HG02884 (cell line): Measurements from ENCODE around the gene OR2F1.

Source experiments
- ATAC-seq: cut with Tn5 transposase; IDR thresholded peaks from one replicate; pipeline ENCODE4 v1.9.1; 2021; ENCODE audit warnings: mild to moderate bottlenecking, moderate library complexity; ENCODE audit not compliant: unreplicated experiment

Gene OR2F1

GRCh38 chr7:143953421-143953820 lies 1.2 kb upstream of the OR2F1 start:
- ATAC-seq = no peak

- no peak for ATAC-seq
Observed at GRCh38 chr7:143954135-143954534, 509 bp upstream of the OR2F1 start.

- ATAC-seq = no peak
Observed at GRCh38 chr7:143958781-143959180, 4.1 kb downstream of the OR2F1 start.

- no peak for ATAC-seq
Observed at GRCh38 chr7:143960813-143961610, 6.4 kb downstream of the OR2F1 start.

GRCh38 chr7:143965280-143965679 lies 10.6 kb downstream of the OR2F1 start:
- ATAC-seq = no peak

- ATAC-seq = no peak
Observed at GRCh38 chr7:143967398-143967797, 12.8 kb downstream of the OR2F1 start.

- ATAC-seq = no peak
Observed at GRCh38 chr7:143973870-143974416, 19.3 kb downstream of the OR2F1 start.

GRCh38 chr7:143974459-143974858 lies 19.8 kb downstream of the OR2F1 start:
- no peak for ATAC-seq

GRCh38 chr7:143975617-143976016 lies 21.0 kb downstream of the OR2F1 start:
- ATAC-seq = no peak

- no peak for ATAC-seq
Observed at GRCh38 chr7:143978585-143978984, 23.9 kb downstream of the OR2F1 start.

- ATAC-seq = no peak
Observed at GRCh38 chr7:143979359-143979758, 24.7 kb downstream of the OR2F1 start.

- ATAC-seq = no peak
Observed at GRCh38 chr7:143979998-143980397, 25.4 kb downstream of the OR2F1 start.

- ATAC-seq = no peak
Observed at GRCh38 chr7:143980746-143981510, 26.3 kb downstream of the OR2F1 start.

- no peak for ATAC-seq
Observed at GRCh38 chr7:143983960-143984359, 29.3 kb downstream of the OR2F1 start.

- no peak for ATAC-seq
Observed at GRCh38 chr7:143987513-143987912, 32.9 kb downstream of the OR2F1 start.

- ATAC-seq = no peak
Observed at GRCh38 chr7:143988976-143989745, 34.5 kb downstream of the OR2F1 start.

- no peak for ATAC-seq
Observed at GRCh38 chr7:143992670-143993069, 38.0 kb downstream of the OR2F1 start.

- no peak for ATAC-seq
Observed at GRCh38 chr7:143993924-143994323, 39.3 kb downstream of the OR2F1 start.

GRCh38 chr7:144000020-144000419 lies 45.4 kb downstream of the OR2F1 start, which contains the start of gene OR6B1:
TSS of gene OR6B1 (plus strand) at chr7:144000320. CDS start at chr7:144003997, 3,677 bp downstream.
- ATAC-seq = no peak

- no peak for ATAC-seq
Observed at GRCh38 chr7:144001543-144001942, 46.9 kb downstream of the OR2F1 start.

GRCh38 chr7:144004703-144005102 lies 50.1 kb downstream of the OR2F1 start:
- ATAC-seq = no peak
